KBM-7 (cell line): ENCODE results near the gene DENND1A.
A peak's percentile ranks its signal among the peaks of the same experiment; 100 is the strongest.
"Not testable (repeated sequence)": the region's sequence is repeated elsewhere in the genome, so short reads cannot be mapped to it uniquely, and the experiment has no call there.

Experiments used
- DNase-seq: peaks from one replicate; pipeline ENCODE4 v3.0.0-alpha.2; 2015
- in situ Hi-C: fragments of 300-500 bp; cut with MboI; formaldehyde crosslinking; loops from 2 replicates; pipeline ENCODE4 v1.14.3; 2020; ENCODE audit warnings: low sequenced_read_pairs, low pct_unique_long_range_greater_than_20kb, mixed read lengths

DENND1A gene

DNA sequence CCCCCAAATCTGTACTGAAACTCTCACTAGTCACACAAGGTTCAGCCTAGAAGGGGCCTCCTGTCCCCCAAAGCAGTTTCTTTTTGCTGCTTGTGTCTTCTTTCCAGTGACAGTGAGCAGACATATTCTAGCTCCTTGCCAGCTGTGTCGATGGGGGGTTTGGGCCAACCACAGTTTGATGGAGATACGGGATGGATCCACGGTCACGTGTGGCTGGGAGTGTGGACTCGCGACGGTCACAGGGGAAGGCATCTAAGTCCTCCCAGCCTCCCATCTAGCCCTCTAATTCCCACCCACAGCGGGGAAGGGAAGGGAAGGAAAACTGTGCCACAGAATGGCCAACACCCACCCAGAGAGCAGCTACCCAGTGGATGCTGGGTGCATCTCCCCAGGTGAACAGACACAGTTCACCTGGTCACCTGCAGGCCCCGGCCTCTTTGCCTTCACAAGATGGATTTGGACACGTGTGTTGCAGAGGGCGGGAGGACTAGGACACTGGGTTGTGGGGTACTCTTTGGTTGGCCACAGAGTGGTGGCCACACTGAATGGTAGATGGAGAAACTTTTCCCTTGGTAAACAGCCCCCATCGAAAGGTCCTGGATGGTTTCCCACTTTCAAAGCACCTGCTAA, 519.5 kb downstream of the DENND1A start:
- DNase-seq: no peak
- in situ Hi-C loops: no loop called here

GRCh38 chr9:123408313-123409262, 521.3 kb downstream of the DENND1A start:
- no peak for DNase-seq
- in situ Hi-C loops: no loop called here

- in situ Hi-C loops: no loop called here
- no peak for DNase-seq
These were observed 522.6 kb downstream of the DENND1A start for GRCh38 chr9:123407217-123407851.

- no peak for DNase-seq
- in situ Hi-C loops: no loop called here
These were observed 523.2 kb downstream of the DENND1A start for GRCh38 chr9:123406691-123407216.

- in situ Hi-C loops: no loop called here
- DNase-seq: no peak
These were observed 523.9 kb downstream of the DENND1A start for GRCh38 chr9:123406016-123406415.

DNA sequence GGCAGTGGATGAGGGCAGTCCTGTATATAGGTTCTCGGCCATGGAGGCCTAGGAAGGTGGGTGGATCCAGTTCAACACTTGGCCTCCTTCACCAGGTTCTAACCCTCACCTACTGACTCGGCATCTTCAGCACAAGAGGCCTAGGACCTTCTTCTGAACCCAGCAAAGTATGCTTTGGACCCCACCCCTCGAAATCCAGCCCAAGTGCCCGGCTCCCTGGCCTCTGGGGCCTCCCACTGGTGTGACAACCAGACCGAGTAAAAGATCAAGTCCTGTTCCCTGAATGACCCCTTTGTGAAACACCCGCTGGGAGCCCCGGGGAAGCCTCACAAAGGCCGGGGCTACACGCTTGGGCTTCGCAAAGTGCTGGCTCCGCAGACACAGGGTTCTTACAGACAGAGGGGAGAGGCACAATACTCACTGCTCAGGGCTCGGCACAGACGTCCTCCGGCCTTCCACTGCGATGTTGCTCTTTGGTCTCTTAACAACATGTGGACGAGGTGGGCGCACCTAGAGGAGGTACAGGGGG, 526.9 kb downstream of the DENND1A start:
- in situ Hi-C loops: no loop called here
- no peak for DNase-seq

GRCh38 chr9:123401879-123402513, 527.9 kb downstream of the DENND1A start:
- in situ Hi-C loops: no loop called here
- DNase-seq: peak; percentile 58

- in situ Hi-C loops: no loop called here
- DNase-seq: no peak
These were observed 528.9 kb downstream of the DENND1A start for GRCh38 chr9:123400926-123401503.

- peak; percentile 45 for DNase-seq
- in situ Hi-C loops: no loop called here
These were observed 530.0 kb downstream of the DENND1A start for GRCh38 chr9:123399803-123400378.

GRCh38 chr9:123398938-123399337, 531.0 kb downstream of the DENND1A start:
- not testable (repeated sequence) for DNase-seq

GRCh38 chr9:123397975-123398374, 532.0 kb downstream of the DENND1A start:
- no peak for DNase-seq
- in situ Hi-C loops: no loop called here

More at GRCh38 chr9:123398938-123399337, 531.0 kb downstream of the DENND1A start:
- in situ Hi-C loops: not testable (repeated sequence)

DNA sequence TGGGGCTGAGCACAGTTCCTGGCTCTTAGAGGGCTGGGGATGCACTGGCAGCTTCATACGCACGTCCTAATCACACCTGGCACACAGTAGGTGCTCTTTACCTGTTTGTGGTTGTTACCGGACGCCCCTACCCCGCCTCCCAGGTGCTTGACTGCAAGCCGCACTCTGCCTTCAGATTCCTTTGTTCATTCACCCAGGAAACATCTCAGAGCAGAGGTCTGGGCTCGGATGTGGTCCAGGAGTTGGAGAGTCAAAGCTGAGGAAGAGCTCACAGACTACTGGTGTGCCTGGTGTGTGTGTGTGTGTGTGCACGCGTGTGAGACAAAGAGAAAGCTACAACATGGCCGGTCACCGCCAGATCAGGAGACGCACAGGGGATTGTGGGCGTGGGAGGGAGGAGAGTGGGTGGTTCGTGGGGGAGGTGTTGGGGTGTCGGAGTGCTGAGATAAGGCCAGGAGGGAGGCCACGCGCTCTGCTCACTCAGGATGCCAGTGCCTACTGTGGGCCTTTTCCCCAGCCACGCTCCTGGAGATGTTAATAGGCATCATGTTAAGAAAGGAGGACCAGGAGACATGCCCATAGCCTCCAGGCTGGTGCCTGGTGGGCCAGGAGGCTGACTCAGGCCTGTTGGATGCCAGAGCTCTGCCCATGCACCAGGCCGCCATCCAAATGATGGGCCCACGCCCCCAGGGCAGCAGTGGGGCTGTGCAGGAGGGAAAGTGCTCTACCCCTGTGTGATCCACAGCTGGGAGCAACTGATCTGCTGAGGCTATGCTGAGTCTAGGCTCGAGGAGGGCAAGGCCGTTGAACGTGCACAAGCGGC, 534.0 kb downstream of the DENND1A start:
- in situ Hi-C loops: no loop called here
- DNase-seq: no peak

DNA sequence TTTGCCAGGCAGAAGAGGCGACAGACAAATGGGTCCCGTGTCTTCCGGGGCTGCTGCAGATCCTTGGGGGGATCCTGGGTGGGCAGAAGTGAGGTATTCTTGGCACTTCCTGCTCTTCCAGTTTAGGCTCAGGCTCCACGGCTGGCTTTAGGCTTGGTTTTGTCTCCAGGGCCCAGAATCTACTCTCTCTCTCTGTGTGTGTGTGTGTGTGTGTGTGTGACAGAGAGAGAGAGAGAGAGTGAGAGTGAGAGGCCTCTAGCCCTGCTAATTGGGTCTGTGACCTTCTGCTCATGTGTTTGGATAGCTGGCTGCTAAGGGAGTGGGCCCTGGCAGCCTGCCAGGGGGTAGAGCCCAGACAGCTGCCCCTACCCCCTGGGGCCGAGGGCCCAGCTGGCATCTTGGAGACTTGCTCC, 534.6 kb downstream of the DENND1A start:
- no peak for DNase-seq
- in situ Hi-C loops: no loop called here

DNA sequence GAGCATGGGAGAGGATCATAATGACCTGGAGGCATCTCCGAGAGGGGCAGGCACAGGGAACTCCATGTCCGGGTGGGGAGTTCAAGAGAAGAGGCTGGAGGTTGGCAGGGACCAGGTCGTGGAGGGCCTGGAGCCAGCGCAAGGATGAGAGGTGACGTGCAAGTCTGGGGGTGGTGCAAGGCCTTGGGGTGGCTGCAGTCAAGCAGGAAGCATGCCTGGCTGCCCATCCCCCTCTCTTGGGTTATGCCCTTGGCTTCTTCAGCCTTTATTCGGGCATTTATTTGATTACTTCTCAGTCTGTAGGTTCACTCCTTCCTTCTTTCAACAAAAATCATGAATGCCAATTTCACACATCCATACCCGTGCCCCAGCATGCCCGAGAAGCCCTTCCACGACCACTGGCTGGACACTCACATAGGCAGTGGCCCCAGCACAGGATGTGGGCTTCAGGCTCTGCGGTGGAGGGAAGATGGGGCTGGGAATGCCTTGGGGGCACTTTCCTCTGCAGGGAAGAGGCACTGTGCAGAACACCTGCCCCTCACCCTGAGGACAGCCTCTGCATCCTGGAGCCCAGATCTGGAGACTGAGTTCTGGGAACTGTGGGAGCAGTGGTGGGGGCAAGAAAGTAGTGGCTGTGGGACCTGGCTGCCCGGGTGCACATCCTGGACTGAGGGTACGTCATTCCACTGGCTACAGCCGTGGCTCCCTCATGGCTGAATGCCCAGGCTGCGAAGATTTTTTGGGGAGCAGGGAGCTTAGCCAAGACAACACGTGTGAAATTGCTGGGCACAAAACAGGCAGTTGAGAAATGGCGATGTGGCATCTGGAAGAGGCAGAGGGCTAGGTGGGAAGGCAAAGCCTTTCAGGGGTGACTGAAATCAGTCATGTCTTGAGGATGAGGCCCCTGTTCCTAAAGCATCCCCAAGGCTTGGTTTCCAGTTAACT, 535.4 kb downstream of the DENND1A start:
- in situ Hi-C loops: no loop called here
- DNase-seq: no peak

DNA sequence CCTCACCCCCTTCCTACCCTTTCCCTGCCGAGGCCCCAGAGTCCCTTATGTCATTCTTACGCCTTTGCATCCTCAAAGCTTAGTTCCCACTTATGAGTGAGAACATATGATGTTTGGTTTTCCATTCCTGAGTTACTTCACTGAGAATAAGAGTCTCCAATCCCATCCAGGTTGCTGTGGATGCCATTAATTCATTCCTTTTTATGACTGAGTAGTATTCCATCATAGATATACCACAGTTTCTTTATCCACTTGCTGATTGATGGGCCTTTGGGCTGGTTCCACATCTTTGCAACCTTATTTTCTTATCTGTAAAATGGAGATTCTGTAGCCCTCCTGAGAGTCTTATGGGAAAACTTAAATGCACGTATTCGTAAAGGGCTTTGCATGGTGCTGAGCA, 537.1 kb downstream of the DENND1A start:
- in situ Hi-C loops: no loop called here
- DNase-seq: no peak

GRCh38 chr9:123391946-123392345, 538.0 kb downstream of the DENND1A start:
- in situ Hi-C loops: no loop called here
- no peak for DNase-seq

- in situ Hi-C loops: no loop called here
- DNase-seq: no peak
These were observed 538.7 kb downstream of the DENND1A start for GRCh38 chr9:123391233-123391632.
